MCF 10A (cell line): Measurements from ENCODE around the gene MPP1. TPM values are rescaled to one million over a fixed set of nuclear protein-coding genes. Genes with fewer than 3 reads are reported as not detected.
A peak's percentile ranks its signal among the peaks of the same experiment; 100 is the strongest.

Experiments used
- BruUV-seq: library from RNA; stranded (reverse); fragments of 400-500 nt; replicated peaks from 2 replicates; lab custom pipeline; 2021; lab: Mats Ljungman, UMichigan
- CTCF ChIA-PET: fragments of 300-600 bp; sonication (Branson Sonifier 250); formaldehyde crosslinking; extraction: SDS; loops from one replicate; lab custom pipeline; 2021; ENCODE audit warnings: antibody characterized with exemption, inconsistent platforms; lab: Yijun Ruan, JAX
- POLR2A ChIA-PET: fragments of 300-600, 350-650 bp; sonication (Branson Sonifier 250); formaldehyde crosslinking; extraction: SDS; loops from one replicate; lab custom pipeline; 2020; ENCODE audit warnings: antibody characterized with exemption, inconsistent platforms; lab: Yijun Ruan, JAX
- DNase-seq: peaks from one replicate; pipeline ENCODE4 v3.0.0-alpha.2; 2018; ENCODE audit not compliant: unreplicated experiment
- H3K27ac Mint-ChIP-seq: one replicate; pipeline ENCODE4 v1.8.0; 2022; ENCODE audit warnings: mild to moderate bottlenecking, low read depth, mixed read lengths; ENCODE audit not compliant: unreplicated experiment
- H3K27me3 Mint-ChIP-seq: one replicate; pipeline ENCODE4 v1.8.0; 2022; ENCODE audit warnings: mixed read lengths; ENCODE audit not compliant: insufficient read depth, unreplicated experiment
- H3K36me3 Mint-ChIP-seq: one replicate; pipeline ENCODE4 v1.8.0; 2022; ENCODE audit warnings: mild to moderate bottlenecking, moderate library complexity, mixed read lengths; ENCODE audit not compliant: insufficient read depth, unreplicated experiment
- H3K4me1 Mint-ChIP-seq: one replicate; pipeline ENCODE4 v1.8.0; 2022; ENCODE audit warnings: mixed read lengths; ENCODE audit not compliant: insufficient read depth, unreplicated experiment
- H3K4me3 Mint-ChIP-seq: one replicate; pipeline ENCODE4 v1.8.0; 2022; ENCODE audit warnings: mild to moderate bottlenecking, moderate library complexity, mixed read lengths; ENCODE audit not compliant: unreplicated experiment
- H3K9me3 Mint-ChIP-seq: one replicate; pipeline ENCODE4 v1.8.0; 2022; ENCODE audit warnings: mixed read lengths; ENCODE audit not compliant: unreplicated experiment
- intact Hi-C: fragments of 100-400 bp; cut with micrococcal nuclease; formaldehyde crosslinking; loops from 2 replicates; pipeline ENCODE4 v1.14.1; 2022
- total RNA-seq: library from RNA; stranded (reverse); gene quantifications from 2 replicates; pipeline ENCODE4 v1.2.3, GENCODE V29; 2022
- TF ChIP-seq, protein P1 (sequence below): fragments of 200-600 bp; IDR thresholded peaks from one replicate; pipeline ENCODE4 v1.8.0; 2022; ENCODE audit warnings: antibody characterized with exemption, mild to moderate bottlenecking; ENCODE audit not compliant: unreplicated experiment

The MPP1 gene
- total RNA-seq, 1 experiment from 2014 or later = 11.8 TPM

DNA sequence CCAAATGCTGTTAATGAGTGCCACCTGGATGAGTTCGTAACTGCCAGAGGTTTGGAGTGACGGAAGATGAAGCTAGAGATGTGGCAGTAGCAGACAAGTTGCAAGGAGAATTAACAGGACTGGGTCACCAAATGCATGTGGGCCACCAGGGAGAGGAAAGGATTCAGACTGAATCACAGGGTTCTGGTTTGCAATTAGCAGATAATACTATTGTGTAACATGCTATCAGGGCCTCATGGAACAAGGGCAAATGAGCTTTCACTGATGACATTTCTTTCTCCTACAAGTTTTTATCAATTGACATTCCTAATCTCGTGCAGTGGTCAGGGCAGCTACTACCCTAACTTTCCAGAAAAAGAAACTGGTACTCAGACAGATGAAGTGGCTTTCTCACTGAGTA is 75.8 kb downstream of the MPP1 start:
- Mint-ChIP-seq H3K4me3 (peak overlapping the region; percentile 39), H3K9me3 (no peaks in the 10 kb centered on the region), H3K4me1 (peaks cover 93% of the 10 kb centered on the region), H3K36me3 (no peaks in the 10 kb centered on the region), H3K27ac (peak overlapping the region; percentile 75), H3K27me3 (no peaks in the 10 kb centered on the region)
- ChIA-PET CTCF (interaction anchor here (0.6 to 6.1 kb wide), 5 partner anchors 11 to 35 kb away, joined by 3 to 62 read pairs (median 4); no protein-coding TSS in a partner anchor), POLR2A (interaction anchor here (0.9 to 5.8 kb wide), 6 partner anchors 10 to 133 kb away, joined by 3 to 37 read pairs (median 4); partner anchors contain the start of gene GAB3)
- no TSS peak for BruUV-seq
- DNase-seq = no peak
- intact Hi-C loops = no loop called here
- TF ChIP-seq, protein P1, sequence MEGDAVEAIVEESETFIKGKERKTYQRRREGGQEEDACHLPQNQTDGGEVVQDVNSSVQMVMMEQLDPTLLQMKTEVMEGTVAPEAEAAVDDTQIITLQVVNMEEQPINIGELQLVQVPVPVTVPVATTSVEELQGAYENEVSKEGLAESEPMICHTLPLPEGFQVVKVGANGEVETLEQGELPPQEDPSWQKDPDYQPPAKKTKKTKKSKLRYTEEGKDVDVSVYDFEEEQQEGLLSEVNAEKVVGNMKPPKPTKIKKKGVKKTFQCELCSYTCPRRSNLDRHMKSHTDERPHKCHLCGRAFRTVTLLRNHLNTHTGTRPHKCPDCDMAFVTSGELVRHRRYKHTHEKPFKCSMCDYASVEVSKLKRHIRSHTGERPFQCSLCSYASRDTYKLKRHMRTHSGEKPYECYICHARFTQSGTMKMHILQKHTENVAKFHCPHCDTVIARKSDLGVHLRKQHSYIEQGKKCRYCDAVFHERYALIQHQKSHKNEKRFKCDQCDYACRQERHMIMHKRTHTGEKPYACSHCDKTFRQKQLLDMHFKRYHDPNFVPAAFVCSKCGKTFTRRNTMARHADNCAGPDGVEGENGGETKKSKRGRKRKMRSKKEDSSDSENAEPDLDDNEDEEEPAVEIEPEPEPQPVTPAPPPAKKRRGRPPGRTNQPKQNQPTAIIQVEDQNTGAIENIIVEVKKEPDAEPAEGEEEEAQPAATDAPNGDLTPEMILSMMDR = no peak

Other genes starting within 250 kb of the MPP1 start
- gene CTAG1A, start 220.4 kb downstream of the MPP1 start, total RNA-seq = not detected in 2 replicates
- not detected in 2 replicates for gene CTAG1B, start 186.2 kb downstream of the MPP1 start, total RNA-seq
- gene CTAG2, start 151.9 kb downstream of the MPP1 start, total RNA-seq = not detected in 2 replicates
- 2.0 and 2.1 TPM in 2 replicates for gene GAB3, start 54.4 kb downstream of the MPP1 start, total RNA-seq
- gene DKC1, start 42.6 kb downstream of the MPP1 start, total RNA-seq = 149 and 196 TPM in 2 replicates
- gene SMIM9, start 29.2 kb upstream of the MPP1 start, total RNA-seq = not detected in 2 replicates
- 10.4 and 12.4 TPM in 2 replicates for gene F8A1, start 80.9 kb upstream of the MPP1 start, total RNA-seq
- gene F8, start 217.2 kb upstream of the MPP1 start, total RNA-seq = 5.3 and 6.1 TPM in 2 replicates
- 54.8 and 70.2 TPM in 2 replicates for gene FUNDC2, start 221.4 kb upstream of the MPP1 start, total RNA-seq